Adrenal gland (tissue), 12 donors: ENCODE data around the gene DAB2IP. TPM values are rescaled to one million over a fixed set of nuclear protein-coding genes. Genes with fewer than 3 reads are reported as not detected.

Experiments
- DNase-seq, 7 donors: peaks; one replicate each; pipeline ENCODE4 v3.0.0-alpha.2; 2019 to 2020
- H3K27ac ChIP-seq, 5 donors: fragments of 200-600 bp; sonication (generic) in 4 of 5; 1 replicate in 3 of 5; 2 replicates in 2 of 5; pipeline versions ENCODE4 v1.5.1 to v1.8.0; 2016 to 2020; ENCODE audit warnings: mild to moderate bottlenecking in 1 of 5
- H3K27me3 ChIP-seq: fragments of 200-600 bp; 2 replicates; pipeline ENCODE4 v1.8.0; 2021
- H3K36me3 ChIP-seq, 2 donors: fragments of 200-600 bp; replicated peaks in 1 of 2; 1 replicate in 1 of 2; 2 replicates in 1 of 2; pipeline versions ENCODE4 v1.5.1 to v1.8.0; 2018 to 2022
- H3K4me1 ChIP-seq, 2 donors: fragments of 200-600 bp; replicated peaks in 1 of 2; 1 replicate in 1 of 2; 2 replicates in 1 of 2; pipeline versions ENCODE4 v1.5.1 to v1.8.0; 2018 to 2021
- H3K4me3 ChIP-seq, 4 donors: fragments of 200-600 bp; sonication (generic) in 3 of 4; one replicate each; pipeline ENCODE4 v1.5.1; 2016 to 2018
- H3K9me3 ChIP-seq, 3 donors: fragments of 200-600 bp; sonication (generic) in 1 of 3; replicated peaks in 1 of 3; 1 replicate in 2 of 3; 2 replicates in 1 of 3; pipeline versions ENCODE4 v1.5.1 to v1.8.0; 2016 to 2021
- POLR2A ChIP-seq, 2 donors: fragments of 450-650 bp; IDR thresholded peaks; one replicate each; pipeline ENCODE4 v1.6.1; 2017; ENCODE audit warnings: antibody characterized with exemption in 2 of 2, mild to moderate bottlenecking in 2 of 2, moderate library complexity in 1 of 2
- WGBS, 4 donors: extraction: QIAGEN DNeasy Blood & Tissue Kit in 2 of 4; methylation state at CpG; one replicate each; pipeline versions ENCODE4 v1.1.5 to v1.1.7; 2013 to 2017; 5-methylcytosine and 5-hydroxymethylcytosine counted together
- intact Hi-C, 2 donors: fragments of 100-400 bp; cut with DNase I; formaldehyde crosslinking; loops; one replicate each; pipeline versions ENCODE4 v1.14.1 to v1.15.0; 2022 to 2023
- polyA plus RNA-seq, 3 donors: library from polyadenylated mRNA; stranded (reverse); fragments of 200-250 nt in 2 of 3; fragments of 350-450 nt in 1 of 3; fragmentation: Illumina TruSeq in 1 of 3; extraction: RNeasy Lipid Tissue Mini Kit (QIAGEN cat#74804) in 1 of 3; gene quantifications; one replicate each; pipeline ENCODE4 v1.2.3, GENCODE V29; 2013 to 2014
- total RNA-seq, 9 donors: library from RNA; depleted of rRNA in 4 of 9; stranded (reverse); fragments of >200 nt in 4 of 9; fragments of 120-200 nt in 1 of 9; fragmentation: NEBNext Ultra II Directional in 1 of 9; extraction: Animal tissue kit (Norgen Biotek cat#: 25700) in 1 of 9; gene quantifications; one replicate each; pipeline versions ENCODE4 v1.1.0 to v1.2.4, GENCODE V29; 2013 to 2023
- TF ChIP-seq, protein P1 (sequence below), 6 experiments: fragments of 450-650 bp in 4 of 6; fragments of 200-600 bp in 2 of 6; sonication (generic) in 1 of 6; IDR thresholded peaks; 1 replicate in 5 of 6; 2 replicates in 1 of 6; pipeline versions ENCODE4 v1.5.1 to v1.8.0; 2016 to 2021; ENCODE audit warnings: antibody characterized with exemption in 6 of 6, mild to moderate bottlenecking in 2 of 6, moderate library complexity in 1 of 6
- donor health status: healthy with polysubstance abuse.
- donor health status: Bipolar disorder and iron deficiency.
- donor health status: DM: yes; HTN: yes; CAD: no.
- donor health status: DM: no; HTN: no; CAD: no.
- donor health status: DM: no; HTN: no; CAD: no.
- donor health status: DM: yes; HTN: yes; CAD: no.

DAB2IP gene
- total and polyA plus RNA-seq, 12 donors: 12.0 to 52.2 (median 43.9) TPM

DNA sequence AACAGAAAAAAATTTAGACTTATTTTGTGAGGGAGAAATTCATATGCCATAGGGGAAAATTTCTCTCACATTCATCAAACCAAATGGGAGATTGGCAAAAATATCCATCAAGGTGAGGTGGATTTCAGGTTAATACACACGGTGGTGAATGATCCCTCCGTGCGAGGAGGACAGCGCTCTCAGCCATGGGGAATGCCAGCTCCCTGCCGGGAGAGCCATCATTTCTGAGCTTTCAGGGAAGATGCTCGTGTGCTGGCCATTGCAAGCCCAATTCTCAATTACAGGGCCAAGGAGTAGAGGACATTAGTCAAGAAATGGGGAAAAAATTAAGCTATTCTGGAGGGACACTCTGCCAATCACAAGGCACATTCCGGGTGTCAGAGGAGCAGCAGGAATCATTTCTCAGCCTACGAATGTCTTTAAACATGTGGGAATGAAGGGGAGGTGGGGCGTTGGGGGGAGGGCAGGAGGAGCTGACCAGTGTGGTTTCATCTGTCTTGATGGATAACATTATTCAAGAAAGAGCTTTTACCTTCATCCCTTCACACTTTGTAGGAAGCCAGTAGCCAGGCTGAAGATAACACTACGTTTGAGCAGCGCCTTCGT lies 165.5 kb downstream of the DAB2IP start:
- 75 to 90% (median 84%) methylated on average over 12 of the region's 12 CpGs for WGBS, 4 donors
- DNase-seq: no peak
- no peaks in the 10 kb centered on the region for H3K4me1 ChIP-seq
- H3K27me3 ChIP-seq: no peaks in the 10 kb centered on the region
- intact Hi-C loops: loop anchor here in 1 of 2 donors (10.0 kb wide), 1 partner anchor 58 kb away; no protein-coding TSS in a partner anchor
- no peaks in the 10 kb centered on the region for H3K36me3 ChIP-seq
- no peak overlapping the region for H3K27ac ChIP-seq
- H3K4me3 ChIP-seq: no peak overlapping the region
- H3K9me3 ChIP-seq: no peaks in the 10 kb centered on the region
- TF ChIP-seq, protein P1, sequence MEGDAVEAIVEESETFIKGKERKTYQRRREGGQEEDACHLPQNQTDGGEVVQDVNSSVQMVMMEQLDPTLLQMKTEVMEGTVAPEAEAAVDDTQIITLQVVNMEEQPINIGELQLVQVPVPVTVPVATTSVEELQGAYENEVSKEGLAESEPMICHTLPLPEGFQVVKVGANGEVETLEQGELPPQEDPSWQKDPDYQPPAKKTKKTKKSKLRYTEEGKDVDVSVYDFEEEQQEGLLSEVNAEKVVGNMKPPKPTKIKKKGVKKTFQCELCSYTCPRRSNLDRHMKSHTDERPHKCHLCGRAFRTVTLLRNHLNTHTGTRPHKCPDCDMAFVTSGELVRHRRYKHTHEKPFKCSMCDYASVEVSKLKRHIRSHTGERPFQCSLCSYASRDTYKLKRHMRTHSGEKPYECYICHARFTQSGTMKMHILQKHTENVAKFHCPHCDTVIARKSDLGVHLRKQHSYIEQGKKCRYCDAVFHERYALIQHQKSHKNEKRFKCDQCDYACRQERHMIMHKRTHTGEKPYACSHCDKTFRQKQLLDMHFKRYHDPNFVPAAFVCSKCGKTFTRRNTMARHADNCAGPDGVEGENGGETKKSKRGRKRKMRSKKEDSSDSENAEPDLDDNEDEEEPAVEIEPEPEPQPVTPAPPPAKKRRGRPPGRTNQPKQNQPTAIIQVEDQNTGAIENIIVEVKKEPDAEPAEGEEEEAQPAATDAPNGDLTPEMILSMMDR (IDR thresholded peaks at IDR 0.05): no peak
- TF ChIP-seq POLR2A (IDR thresholded peaks at IDR 0.05): no peak

DNA sequence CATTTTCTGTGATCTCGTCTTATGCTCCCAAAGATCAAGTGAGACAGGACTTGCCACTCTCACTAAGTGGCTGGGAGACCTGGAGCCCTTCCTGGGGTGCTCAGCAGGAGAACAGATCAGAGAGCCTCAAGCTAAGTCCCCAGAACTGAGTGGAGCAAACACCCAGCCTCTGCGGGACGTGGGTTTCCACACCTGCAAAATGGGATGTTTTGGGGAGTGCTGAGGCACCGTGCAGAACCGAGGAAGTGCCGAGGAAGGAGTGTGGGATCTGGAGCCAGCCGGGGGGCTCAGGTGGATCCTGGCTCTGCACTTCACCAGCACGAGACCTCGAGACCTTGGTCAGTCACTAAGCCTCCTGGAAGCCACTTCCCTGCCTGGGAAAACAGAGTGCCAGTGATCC lies 166.0 kb downstream of the DAB2IP start:
- no peak overlapping the region for H3K27ac ChIP-seq
- no peak for TF ChIP-seq POLR2A (IDR thresholded peaks at IDR 0.05)
- TF ChIP-seq, protein P1 (IDR thresholded peaks at IDR 0.05): no peak
- DNase-seq: no peak
- no peaks in the 10 kb centered on the region for H3K36me3 ChIP-seq
- intact Hi-C loops: loop anchor here in 1 of 2 donors (10.0 kb wide), 1 partner anchor 57 kb away; no protein-coding TSS in a partner anchor
- 95 to 100% (median 97%) methylated on average over 4 to 9 of the region's 9 CpGs for WGBS, 4 donors
- no peaks in the 10 kb centered on the region for H3K9me3 ChIP-seq
- no peaks in the 10 kb centered on the region for H3K27me3 ChIP-seq
- H3K4me3 ChIP-seq: no peak overlapping the region
- no peaks in the 10 kb centered on the region for H3K4me1 ChIP-seq

DNA sequence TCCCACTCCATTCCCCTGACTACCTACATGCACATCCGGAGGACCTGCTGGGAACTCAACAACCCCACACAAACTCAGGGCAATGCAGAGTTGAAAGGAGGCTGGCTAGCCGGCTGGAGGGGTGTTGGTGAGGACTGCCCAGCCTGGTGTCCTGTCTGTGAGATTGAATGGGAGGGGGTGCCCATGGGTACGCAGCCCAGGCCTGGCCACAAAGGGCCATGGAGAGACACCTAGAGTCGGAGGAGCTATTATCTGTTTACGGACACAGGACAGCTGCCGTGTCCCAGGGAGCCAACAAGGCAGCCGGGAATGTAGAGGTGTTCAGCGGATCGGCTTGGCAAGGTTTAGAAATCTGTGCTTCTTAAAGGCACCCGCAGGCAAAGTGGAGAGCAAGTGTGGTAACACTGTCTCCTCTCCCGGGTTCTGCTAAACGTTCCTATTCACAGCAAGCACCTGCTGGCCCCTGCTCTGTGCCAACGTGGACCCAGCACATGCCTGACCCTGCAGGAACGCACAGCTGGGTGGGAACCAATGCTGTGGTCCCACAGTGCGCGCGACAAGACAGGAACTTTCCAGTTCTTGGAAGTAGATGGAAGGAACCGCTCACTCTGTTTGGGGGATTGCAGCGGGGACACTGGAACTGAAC lies 166.7 kb downstream of the DAB2IP start:
- intact Hi-C loops: loop anchor here in 1 of 2 donors (10.0 kb wide), 1 partner anchor 57 kb away; no protein-coding TSS in a partner anchor
- no peak overlapping the region for H3K4me3 ChIP-seq
- TF ChIP-seq POLR2A (IDR thresholded peaks at IDR 0.05): no peak
- TF ChIP-seq, protein P1 (IDR thresholded peaks at IDR 0.05): no peak
- no peak for DNase-seq
- no peaks in the 10 kb centered on the region for H3K9me3 ChIP-seq
- H3K27me3 ChIP-seq: no peaks in the 10 kb centered on the region
- 81 to 92% (median 89%) methylated on average over 9 to 19 of the region's 19 CpGs for WGBS, 4 donors
- no peaks in the 10 kb centered on the region for H3K36me3 ChIP-seq
- no peak overlapping the region for H3K27ac ChIP-seq
- H3K4me1 ChIP-seq: no peaks in the 10 kb centered on the region

DNA sequence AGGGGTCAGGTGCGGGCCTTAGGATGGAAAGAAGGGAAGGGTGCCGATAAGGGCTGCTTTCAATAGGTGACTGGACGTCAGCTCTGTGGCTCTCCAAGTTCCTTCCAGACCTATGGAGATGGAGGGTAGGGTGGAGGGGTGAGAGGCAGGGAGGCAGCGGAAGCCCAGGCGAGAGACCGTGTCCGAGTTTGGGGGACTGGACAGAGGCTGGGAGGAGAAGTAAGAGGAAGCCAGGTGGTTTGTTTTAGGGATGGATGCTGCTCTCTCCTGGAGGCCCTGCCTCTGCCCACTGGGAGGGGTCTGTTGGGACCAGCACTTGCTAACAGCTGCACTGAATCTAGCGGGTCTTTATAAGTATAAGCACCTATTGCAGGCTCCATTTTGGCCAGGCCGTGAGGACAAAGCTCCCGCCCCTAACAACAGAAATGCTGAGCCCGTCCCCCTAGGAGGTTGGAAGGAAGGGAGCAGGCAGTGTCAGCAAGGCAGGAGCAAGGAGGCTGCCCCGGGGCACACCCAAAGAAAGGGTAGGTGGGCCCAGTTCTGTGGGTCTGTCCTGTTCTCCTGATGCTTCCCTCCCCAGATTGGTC lies 167.5 kb downstream of the DAB2IP start:
- H3K27ac ChIP-seq: no peak overlapping the region
- H3K9me3 ChIP-seq: no peaks in the 10 kb centered on the region
- TF ChIP-seq, protein P1 (IDR thresholded peaks at IDR 0.05): no peak
- TF ChIP-seq POLR2A (IDR thresholded peaks at IDR 0.05): no peak

More for the DNA sequence above, 167.5 kb downstream of the DAB2IP start:
- Histone ChIP-seq H3K27me3 (no peaks in the 10 kb centered on the region), H3K4me3 (no peak overlapping the region), H3K36me3 (no peaks in the 10 kb centered on the region), H3K4me1 (no peaks in the 10 kb centered on the region)
- WGBS, 4 donors: 91 to 96% (median 94%) methylated on average over 7 to 12 of the region's 12 CpGs
- no peak for DNase-seq
- intact Hi-C loops: loop anchor here in 1 of 2 donors (10.0 kb wide), 1 partner anchor 56 kb away; no protein-coding TSS in a partner anchor
